HG02981 (cell line): ENCODE results near the gene LRIF1.
A peak's percentile ranks its signal among the peaks of the same experiment; 100 is the strongest.
"Not testable (repeated sequence)": the region's sequence is repeated elsewhere in the genome, so short reads cannot be mapped to it uniquely, and the experiment has no call there.

Experiments
- ATAC-seq: cut with Tn5 transposase; IDR thresholded peaks from one replicate; pipeline ENCODE4 v1.9.1; 2021; ENCODE audit warnings: mild to moderate bottlenecking, moderate library complexity; ENCODE audit not compliant: unreplicated experiment

Gene LRIF1, protein sequence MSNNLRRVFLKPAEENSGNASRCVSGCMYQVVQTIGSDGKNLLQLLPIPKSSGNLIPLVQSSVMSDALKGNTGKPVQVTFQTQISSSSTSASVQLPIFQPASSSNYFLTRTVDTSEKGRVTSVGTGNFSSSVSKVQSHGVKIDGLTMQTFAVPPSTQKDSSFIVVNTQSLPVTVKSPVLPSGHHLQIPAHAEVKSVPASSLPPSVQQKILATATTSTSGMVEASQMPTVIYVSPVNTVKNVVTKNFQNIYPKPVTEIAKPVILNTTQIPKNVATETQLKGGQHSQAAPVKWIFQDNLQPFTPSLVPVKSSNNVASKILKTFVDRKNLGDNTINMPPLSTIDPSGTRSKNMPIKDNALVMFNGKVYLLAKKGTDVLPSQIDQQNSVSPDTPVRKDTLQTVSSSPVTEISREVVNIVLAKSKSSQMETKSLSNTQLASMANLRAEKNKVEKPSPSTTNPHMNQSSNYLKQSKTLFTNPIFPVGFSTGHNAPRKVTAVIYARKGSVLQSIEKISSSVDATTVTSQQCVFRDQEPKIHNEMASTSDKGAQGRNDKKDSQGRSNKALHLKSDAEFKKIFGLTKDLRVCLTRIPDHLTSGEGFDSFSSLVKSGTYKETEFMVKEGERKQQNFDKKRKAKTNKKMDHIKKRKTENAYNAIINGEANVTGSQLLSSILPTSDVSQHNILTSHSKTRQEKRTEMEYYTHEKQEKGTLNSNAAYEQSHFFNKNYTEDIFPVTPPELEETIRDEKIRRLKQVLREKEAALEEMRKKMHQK

DNA sequence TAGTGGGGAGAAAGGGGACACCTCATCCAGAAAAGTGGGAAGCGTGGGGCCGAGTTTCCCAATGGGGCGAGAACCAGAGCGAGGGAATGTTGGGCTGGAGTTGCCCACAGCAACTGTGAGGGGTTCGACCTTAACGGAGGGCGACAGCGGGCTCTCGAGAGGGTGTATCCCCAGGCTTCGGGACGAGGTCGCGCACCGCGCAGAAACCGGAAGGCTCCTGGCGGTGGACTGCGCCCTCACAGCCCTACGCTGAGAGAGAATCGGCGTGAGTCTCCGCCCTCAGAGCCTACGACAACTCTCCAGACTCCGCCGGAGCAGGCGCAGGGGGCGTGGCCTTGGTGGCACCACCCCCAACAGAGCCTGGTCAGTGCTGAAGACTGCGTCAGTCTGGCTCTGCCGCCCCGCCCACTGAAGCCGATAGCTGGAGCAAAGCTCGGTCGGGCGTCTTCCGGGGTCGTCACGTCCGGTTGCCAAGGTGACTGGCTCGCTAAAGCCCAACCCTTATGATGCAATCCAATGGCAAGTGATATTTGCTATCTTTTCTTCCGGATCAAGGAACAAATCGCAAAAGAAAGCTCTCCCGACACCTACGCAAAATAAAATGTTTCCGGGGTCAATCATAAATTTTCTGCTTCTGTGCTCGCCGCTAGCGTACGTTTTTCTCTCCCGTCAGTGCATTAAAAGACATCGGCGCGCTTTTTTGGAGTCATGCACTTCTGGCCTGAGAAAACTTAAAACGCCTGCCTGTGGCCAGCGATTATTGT lies at the start of gene LRIF1:
TSS of gene LRIF1 (minus strand) at position 232 of the 764 bp plus-strand sequence. CDS start 234 bp downstream, outside the sequence.
- ATAC-seq = peak; percentile 95

DNA sequence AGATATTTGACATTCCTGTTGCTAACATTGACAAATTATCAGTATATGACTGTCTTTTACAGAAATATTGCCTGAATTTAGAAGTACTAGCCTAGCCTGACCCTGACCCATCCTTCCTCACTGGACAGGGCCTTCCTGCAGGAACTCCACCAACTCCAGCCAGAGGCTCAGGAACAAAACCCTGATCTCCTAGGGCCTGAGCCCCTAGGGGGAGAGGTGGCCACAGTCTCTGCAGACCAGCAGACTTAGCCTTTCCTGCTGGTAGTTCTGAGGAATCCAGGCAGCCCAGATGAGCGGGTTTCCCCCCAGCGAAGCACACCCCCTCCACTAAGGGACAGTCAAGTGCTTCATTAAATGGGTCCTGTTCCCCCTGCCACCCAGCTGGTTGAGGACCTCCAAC lies 44.3 kb upstream of the LRIF1 start:
- no peak for ATAC-seq

DNA sequence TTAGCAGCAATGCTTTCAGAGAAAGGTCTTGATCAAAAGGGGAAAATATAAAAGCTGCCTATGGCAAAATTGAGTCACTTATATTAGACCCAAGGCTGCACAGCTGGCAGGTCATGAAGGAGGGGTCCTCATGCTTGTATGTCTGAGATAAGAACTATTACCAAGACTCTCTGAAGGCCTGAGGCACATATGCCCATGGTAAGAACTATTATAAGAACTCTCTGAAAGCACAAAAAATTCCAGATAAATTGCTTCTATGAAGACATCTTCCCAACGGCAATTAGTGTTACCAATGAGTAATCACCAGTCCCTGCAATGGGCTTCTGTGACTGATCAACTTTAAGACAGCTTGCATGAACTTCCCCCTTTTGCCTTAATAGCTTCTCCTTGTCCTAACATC lies 42.8 kb upstream of the LRIF1 start:
- no peak for ATAC-seq

DNA sequence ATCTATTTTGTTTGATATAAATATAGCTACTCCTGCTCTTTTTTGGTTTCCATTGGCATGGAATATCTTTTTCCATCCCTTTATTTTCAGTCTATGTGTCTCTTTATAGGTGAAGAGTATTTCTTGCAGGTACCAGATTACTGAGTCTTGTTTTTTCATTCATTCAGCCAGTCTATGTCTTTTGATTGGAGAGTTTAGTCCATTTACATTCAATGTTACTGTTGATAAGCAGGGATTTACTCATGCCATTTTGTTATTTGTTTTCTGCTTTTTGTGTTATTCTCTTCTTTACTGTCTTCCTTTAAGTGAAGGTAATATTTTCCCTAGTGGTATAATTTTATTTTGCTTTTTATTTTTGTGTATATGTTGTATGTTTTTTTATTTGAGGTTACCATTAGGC lies 35.9 kb upstream of the LRIF1 start:
- ATAC-seq = not testable (repeated sequence)

DNA sequence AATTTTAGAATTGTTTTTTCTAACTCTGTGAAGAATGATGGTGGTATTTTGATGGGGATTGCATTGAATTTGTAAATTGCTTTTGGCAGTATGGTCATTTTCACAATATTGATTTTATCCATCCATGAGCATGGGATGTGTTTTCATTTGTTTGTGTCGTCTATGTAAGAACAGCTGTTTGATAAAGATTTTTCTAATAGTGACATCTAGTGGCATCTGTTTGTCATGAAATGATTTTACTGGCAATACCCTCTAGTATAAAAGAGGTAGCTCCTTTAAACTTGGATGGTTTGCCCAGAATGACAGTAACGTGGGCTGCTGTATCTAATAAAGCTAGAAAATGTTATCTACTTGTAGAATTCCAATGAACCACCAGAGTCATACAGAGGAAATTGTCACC lies 28.6 kb upstream of the LRIF1 start:
- ATAC-seq = not testable (repeated sequence)

DNA sequence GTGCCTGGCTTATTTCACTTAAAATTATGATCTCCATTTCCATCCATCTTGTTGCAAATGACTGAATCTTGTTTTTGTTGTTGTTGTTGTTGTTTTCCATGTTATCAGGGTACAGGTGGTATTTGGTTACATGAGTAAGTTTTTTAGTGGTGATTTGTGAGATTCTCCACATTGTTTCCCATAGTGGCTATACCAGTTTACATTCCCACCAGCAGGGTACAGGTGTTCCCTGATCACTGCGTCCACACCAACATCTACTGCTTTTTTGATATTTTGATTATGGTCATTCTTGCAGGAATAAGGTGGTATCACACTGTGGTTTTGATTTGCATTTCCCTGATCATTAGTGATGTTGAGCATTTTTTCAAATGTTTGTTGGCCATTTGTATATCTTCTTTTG lies 27.6 kb upstream of the LRIF1 start:
- not testable (repeated sequence) for ATAC-seq

DNA sequence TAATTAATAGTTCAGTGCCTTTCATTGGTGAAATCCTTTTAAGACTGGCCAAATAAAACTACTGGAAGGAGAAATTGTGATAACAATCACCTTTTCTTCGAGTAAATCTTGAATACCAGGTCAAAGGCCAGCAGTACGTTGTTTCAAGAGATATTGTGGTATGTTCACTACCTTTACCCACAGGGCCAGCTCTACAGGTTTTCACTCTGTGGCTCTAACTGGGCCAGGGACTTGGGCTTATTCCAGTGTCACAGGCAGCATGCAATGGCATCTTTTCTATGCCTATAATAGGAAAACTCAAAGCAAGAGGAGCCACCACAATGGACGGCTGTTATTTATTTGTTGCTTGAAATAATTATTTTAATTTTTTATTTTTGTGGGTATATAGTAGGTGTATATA lies 26.8 kb upstream of the LRIF1 start:
- no peak for ATAC-seq

DNA sequence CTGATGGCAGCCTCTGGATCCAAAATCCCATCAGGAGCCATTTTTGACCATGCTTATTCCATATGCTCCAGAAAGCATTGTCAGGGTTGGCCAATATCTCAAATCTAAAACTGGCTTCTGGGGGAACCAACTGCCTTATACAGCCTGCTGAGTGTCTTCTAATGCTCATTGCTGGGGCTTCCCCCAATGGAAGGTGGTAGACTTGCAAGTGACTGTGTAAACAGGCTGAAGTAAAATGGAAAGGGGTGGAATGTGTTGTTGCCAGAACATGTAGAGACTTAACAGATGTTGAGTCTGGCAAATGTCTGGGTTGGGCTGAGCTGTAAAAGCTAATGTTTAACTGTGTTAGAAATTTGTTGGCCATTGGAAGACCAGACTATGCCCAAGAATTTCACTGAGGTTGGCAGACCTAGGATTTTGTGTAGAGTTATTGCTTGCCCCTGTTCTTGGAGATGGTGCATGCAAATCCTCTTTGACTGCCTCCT lies 22.7 kb upstream of the LRIF1 start:
- no peak for ATAC-seq

DNA sequence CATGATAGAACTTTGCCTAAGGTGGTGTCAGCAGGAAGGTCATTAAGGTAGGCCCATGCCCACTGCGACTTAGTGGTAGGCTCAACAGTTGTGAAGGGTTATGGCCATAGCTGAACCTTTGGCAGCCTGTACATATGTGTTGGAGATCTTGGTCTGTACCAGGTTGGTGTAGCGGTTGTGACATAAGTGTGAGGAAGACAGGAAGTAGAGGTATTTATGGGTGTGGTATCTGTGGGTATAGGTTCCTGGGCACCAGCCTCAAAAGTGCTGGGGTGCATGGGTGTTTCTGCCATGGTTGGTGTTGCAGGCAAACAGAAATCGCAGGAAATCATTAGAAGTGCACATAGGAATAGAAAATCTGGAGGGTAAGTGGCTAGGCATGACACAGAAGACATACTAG lies 18.6 kb upstream of the LRIF1 start:
- ATAC-seq = no peak

DNA sequence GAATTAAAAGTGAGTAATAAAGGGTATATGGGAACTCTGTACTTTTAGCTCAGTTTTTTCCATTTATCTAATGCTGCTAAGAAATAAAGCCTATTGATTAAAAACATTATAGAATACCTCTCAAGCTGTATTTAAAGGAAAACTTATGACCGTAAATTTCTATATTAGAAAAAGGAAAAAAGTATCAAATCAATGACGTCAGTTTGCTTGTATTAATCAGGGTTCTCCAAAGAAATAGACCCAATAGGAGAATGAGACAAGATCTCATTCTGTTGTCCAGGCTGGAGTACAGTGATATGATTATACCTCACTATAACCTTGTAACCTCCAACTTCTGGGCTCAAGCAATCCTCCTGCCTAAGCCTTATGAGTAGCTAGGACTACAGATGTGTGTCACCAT lies 15.4 kb upstream of the LRIF1 start:
- ATAC-seq = no peak

DNA sequence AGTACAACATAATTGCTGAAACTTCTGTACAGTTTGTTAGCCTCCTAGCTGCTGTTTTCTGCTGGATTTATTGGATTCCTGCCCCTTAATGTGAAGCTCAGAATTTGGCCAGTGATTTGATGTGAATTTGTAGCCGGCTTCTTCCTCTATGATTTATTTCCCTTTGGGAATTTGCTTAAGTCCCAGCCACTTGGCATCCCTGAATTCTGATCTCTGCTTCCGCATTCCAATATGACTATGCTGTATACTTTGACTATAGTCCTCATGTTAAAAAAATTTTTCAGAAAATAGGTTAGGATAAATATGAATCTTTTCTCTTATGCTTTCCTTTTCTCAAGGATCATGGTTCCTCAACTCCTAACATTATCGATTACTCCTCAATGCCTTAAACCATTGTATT lies 12.4 kb upstream of the LRIF1 start:
- ATAC-seq = no peak

DNA sequence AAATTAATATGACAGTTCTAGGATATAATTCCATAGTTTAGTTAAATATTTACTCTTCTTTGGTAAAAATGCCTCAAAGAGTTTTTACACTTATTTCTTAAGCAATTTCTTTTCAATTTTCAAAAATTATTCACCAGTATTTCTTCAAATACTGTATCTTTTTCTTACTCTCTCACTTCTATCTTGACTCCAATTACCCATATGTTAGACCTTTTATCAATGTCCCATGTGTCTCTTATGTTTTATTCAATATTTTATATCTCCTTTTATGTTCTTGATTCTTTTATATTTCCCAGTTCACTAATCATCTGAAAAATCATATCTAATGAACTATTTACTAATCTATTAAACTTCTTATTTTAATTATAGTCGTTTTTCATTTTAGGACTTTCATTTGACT lies 11.5 kb upstream of the LRIF1 start:
- no peak for ATAC-seq

DNA sequence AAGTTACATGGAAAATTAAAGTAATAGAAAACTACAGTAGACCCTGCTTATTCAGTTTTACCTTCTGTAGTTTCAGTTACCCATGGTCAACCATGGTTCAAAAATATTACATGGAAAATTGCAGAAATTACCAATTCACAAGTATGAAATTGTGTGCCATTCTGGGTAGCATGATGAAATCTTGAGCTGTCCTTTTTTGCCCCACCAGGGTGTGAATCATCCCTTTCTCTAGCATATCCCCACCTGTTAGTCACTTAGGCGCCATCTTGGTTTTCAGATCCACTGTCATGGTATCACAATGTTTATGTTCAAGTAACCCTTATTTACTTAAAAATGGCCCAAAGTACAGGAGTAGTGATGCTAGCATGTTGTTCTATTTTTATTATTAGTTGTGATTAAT lies 3.5 kb upstream of the LRIF1 start:
- no peak for ATAC-seq

DNA sequence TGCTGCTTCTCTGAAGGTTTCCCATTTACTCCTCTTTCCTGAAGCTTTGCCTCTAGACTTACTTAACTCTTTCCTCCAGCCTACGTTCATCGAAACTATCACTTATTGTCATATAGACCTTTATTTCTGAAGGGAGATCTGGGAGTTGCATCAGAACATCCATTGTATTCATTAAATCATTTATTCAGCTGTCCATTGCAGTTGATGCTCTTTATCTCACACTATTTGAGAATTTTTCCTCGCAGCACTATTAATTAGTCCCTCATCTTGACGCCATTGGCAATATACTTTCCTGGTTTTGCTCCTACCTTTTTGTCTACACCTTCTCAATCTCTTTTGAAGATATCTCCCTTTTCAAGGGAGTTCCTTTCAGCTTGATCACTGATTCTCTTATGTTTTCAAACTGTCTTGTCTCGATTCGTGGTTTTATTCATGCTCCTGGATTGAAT lies 757 bp upstream of the LRIF1 start:
- ATAC-seq = no peak

DNA sequence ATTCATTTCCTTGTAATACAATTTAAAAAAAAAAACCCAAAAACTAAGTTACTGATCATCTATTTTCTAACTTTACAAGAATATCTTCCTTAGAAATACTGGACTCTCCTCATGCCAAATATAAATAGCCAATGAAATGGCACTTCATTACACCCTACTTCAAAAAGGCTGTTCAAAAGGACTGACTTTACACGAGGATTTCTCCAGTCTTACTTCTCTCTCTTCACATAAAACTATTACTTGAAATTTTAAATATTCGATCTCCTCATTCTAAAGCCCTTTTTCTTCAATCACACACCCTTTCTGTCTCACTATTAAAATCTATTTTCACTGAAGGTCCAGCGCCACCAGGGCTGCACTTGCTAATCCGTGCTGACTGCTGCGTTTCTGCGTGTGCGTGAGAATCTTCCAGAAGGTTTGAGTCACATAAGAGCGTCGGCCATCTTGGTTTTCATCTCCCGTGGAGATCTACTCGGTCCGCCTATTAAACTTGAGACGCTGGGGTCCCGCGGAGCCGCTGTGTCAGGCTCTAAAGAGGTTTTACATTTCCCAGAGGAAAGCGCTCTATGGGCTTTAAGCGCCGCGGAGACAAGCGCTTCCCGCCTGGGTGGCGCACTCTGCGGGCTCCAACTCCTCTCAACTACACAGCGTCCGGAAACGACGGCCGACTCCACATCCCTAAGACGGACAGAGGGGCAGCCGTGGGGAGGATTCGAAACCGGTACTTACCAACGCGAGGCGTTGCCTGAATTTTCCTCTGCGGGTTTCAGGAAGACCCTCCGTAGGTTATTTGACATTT lies 631 bp downstream of the LRIF1 start:
- ATAC-seq = peak; percentile 27

DNA sequence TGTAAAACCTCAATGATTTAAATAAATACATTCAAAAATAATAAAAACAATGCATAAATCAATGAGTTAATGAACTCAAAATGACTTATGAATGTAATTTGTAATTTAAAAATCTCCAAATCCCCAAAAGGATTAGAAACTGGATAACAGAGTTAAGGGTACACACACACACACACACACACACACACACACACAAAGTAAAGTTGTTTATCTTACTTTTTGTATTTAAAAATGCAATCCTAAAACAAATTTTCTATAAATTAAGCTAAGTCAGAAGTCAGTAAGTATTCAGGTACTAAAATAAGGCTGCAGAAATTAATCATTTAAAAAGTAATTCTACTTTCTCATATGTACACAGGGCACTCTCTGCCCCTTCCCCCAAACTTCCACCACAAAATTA lies 1.8 kb downstream of the LRIF1 start:
- ATAC-seq = no peak

DNA sequence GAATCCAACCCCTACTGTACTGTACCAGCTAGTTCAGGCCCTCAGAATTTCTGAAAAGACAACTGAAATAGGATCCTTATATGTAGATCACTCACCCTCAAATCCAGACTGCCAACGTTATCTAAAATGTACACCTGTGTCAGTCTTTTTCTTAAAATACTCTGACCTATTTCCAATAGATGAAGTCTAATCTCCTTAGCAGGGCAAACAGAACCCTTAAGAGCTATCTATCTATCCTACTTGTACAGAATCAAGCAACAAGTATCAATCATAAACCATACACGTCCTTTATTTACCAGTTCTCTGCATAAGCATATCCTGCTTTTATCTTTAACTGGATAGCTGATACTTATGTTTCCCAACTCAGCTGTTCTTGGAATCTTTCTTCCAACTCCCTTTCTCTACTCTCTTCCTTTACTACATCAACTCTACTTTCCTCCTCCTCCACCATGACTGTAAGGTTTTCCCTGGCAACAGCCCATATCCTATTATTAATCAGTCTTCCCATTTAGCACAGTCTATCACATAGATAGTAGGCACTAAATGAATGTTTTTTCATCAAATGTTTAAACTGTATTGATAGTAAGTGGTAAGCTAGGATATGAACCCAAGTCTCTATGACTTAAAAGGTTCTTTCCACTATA lies 2.8 kb downstream of the LRIF1 start:
- ATAC-seq = no peak

DNA sequence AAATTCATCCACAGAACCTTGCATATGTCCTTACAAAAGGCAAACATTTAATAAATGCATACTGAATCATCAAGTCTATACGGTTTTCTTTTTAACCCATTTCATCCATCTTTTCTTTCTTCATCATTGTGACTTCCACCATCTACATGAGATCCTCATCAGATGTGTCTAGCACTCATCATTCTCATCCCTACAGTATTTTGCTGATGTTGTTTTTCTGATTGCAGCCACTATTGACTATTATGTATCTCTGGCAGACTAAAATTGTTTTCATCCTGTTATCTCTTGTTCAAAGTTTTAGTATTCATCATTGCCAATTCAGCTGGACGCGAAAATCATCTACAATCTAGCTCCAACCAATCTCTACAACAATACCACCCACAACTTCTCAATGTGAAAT lies 5.9 kb downstream of the LRIF1 start:
- ATAC-seq = no peak

DNA sequence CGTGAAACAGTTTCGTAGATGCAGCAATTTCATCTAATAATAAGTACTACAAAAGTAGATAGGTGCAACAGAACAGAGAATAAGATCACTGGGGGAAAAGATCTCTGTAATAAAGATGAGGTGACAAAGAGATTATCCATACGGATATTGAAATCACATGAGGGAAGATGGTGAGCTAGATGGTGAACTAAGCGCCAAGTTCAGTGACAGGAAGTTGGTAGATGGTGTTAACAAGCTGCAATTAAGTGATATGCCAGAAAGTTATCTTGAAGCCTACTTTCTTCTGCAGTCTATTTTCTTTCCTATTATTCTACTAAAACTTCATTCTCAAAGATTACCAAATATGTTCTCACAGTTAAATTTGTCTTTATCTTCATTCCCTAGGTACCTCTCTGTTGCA lies 7.1 kb downstream of the LRIF1 start:
- ATAC-seq = no peak

DNA sequence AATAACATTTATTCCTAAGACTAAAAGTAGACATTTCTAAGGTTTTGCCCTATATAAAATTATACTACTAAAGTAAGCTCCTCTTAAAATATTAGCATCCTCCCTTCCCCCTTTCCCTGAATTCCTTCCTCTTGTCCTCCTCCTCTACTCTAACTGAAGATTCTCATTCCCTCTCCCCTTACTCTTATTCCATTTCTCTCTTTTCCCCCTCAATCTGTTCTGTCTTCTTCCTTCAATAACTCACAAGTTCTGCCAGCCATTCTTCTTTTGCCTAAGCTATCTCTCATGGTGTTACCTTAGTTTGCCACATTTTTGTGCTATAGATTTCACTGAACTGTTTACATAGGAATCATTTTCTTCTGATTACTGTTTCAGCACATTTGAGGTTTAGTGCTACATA lies 10.7 kb downstream of the LRIF1 start:
- no peak for ATAC-seq
